ENCODE measurements around the gene B3GNT3. TPM values are rescaled to one million over a fixed set of nuclear protein-coding genes. Genes with fewer than 3 reads are reported as not detected.

Gene B3GNT3
- total and polyA plus RNA-seq, 2 of the 13 experiments (the other 11 are each of a cell fraction or from before 2014, with no cell fraction given) = 0.86 to 4.0 TPM

GRCh38 chr19:17794731-17795494, at the start of gene B3GNT3 (continued):
- TF ChIP-seq, protein P1, sequence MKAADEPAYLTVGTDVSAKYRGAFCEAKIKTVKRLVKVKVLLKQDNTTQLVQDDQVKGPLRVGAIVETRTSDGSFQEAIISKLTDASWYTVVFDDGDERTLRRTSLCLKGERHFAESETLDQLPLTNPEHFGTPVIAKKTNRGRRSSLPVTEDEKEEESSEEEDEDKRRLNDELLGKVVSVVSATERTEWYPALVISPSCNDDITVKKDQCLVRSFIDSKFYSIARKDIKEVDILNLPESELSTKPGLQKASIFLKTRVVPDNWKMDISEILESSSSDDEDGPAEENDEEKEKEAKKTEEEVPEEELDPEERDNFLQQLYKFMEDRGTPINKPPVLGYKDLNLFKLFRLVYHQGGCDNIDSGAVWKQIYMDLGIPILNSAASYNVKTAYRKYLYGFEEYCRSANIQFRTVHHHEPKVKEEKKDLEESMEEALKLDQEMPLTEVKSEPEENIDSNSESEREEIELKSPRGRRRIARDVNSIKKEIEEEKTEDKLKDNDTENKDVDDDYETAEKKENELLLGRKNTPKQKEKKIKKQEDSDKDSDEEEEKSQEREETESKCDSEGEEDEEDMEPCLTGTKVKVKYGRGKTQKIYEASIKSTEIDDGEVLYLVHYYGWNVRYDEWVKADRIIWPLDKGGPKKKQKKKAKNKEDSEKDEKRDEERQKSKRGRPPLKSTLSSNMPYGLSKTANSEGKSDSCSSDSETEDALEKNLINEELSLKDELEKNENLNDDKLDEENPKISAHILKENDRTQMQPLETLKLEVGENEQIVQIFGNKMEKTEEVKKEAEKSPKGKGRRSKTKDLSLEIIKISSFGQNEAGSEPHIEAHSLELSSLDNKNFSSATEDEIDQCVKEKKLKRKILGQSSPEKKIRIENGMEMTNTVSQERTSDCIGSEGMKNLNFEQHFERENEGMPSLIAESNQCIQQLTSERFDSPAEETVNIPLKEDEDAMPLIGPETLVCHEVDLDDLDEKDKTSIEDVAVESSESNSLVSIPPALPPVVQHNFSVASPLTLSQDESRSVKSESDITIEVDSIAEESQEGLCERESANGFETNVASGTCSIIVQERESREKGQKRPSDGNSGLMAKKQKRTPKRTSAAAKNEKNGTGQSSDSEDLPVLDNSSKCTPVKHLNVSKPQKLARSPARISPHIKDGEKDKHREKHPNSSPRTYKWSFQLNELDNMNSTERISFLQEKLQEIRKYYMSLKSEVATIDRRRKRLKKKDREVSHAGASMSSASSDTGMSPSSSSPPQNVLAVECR (CRISPR knock-in tag; IDR thresholded peaks at IDR 0.05; ENCODE audit: borderline replicate concordance) = peak; percentile 24; the same call in 1 of the 2 replicates
- no peak for TF ChIP-seq SNAPC2 (CRISPR knock-in tag; IDR thresholded peaks at IDR 0.05)
- TF ChIP-seq, protein P2, sequence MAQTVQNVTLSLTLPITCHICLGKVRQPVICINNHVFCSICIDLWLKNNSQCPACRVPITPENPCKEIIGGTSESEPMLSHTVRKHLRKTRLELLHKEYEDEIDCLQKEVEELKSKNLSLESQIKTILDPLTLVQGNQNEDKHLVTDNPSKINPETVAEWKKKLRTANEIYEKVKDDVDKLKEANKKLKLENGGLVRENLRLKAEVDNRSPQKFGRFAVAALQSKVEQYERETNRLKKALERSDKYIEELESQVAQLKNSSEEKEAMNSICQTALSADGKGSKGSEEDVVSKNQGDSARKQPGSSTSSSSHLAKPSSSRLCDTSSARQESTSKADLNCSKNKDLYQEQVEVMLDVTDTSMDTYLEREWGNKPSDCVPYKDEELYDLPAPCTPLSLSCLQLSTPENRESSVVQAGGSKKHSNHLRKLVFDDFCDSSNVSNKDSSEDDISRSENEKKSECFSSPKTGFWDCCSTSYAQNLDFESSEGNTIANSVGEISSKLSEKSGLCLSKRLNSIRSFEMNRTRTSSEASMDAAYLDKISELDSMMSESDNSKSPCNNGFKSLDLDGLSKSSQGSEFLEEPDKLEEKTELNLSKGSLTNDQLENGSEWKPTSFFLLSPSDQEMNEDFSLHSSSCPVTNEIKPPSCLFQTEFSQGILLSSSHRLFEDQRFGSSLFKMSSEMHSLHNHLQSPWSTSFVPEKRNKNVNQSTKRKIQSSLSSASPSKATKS (CRISPR knock-in tag; IDR thresholded peaks at IDR 0.05) = no peak
- TF ChIP-seq TOE1 (CRISPR knock-in tag; IDR thresholded peaks at IDR 0.05) = no peak
- TF ChIP-seq ZMYM2 (CRISPR knock-in tag; IDR thresholded peaks at IDR 0.05) = peak; percentile 89; the same call in 1 of the 2 replicates
- peak; percentile 21 for TF ChIP-seq RBM39 (IDR thresholded peaks at IDR 0.05; ENCODE audit: low read depth, low read length, poor library complexity, severe bottlenecking)
- 0 out of 2 replicates have a peak, but pooled peaks have one; percentile 19 for TF ChIP-seq THAP11 (CRISPR knock-in tag; IDR thresholded peaks at IDR 0.05)
- no peak for TF ChIP-seq FIP1L1 (IDR thresholded peaks at IDR 0.05; ENCODE audit: borderline replicate concordance, insufficient read depth, low read depth, low read length)
- peak; percentile 51; the same call in 1 of the 2 replicates for TF ChIP-seq HDAC1 (CRISPR knock-in tag; IDR thresholded peaks at IDR 0.05)
- no peak for TF ChIP-seq SAFB2 (CRISPR knock-in tag; IDR thresholded peaks at IDR 0.05; ENCODE audit: borderline replicate concordance, low read depth)
- TF ChIP-seq ZNF382 (CRISPR knock-in tag; IDR thresholded peaks at IDR 0.05; ENCODE audit: borderline replicate concordance) = no peak
- 0 out of 2 replicates have a peak, but pooled peaks have one; percentile 29 for TF ChIP-seq MAZ (IDR thresholded peaks at IDR 0.05; ENCODE audit: borderline replicate concordance, low read depth, low read length)
- TF ChIP-seq MAZ (CRISPR knock-in tag; IDR thresholded peaks at IDR 0.05; ENCODE audit: low read depth) = no peak
- TF ChIP-seq KLF6 (CRISPR knock-in tag; IDR thresholded peaks at IDR 0.05) = no peak
- TF ChIP-seq ZFX (CRISPR knock-in tag; IDR thresholded peaks at IDR 0.05; ENCODE audit: low read depth) = peak; percentile 35; the same call in 1 of the 2 replicates
- no peak for TF ChIP-seq NKX3-1 (CRISPR knock-in tag; IDR thresholded peaks at IDR 0.05)
- TF ChIP-seq, protein P3, sequence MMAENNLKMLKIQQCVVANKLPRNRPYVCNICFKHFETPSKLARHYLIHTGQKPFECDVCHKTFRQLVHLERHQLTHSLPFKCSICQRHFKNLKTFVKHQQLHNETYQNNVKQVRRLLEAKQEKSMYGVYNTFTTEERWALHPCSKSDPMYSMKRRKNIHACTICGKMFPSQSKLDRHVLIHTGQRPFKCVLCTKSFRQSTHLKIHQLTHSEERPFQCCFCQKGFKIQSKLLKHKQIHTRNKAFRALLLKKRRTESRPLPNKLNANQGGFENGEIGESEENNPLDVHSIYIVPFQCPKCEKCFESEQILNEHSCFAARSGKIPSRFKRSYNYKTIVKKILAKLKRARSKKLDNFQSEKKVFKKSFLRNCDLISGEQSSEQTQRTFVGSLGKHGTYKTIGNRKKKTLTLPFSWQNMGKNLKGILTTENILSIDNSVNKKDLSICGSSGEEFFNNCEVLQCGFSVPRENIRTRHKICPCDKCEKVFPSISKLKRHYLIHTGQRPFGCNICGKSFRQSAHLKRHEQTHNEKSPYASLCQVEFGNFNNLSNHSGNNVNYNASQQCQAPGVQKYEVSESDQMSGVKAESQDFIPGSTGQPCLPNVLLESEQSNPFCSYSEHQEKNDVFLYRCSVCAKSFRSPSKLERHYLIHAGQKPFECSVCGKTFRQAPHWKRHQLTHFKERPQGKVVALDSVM (CRISPR knock-in tag; IDR thresholded peaks at IDR 0.05) = peak; percentile 95
- TF ChIP-seq MTF2 (CRISPR knock-in tag; IDR thresholded peaks at IDR 0.05; ENCODE audit: borderline replicate concordance) = no peak
- TF ChIP-seq ATF4 (CRISPR knock-in tag; IDR thresholded peaks at IDR 0.05) = peak in 1 of 2 experiments; percentile 40; a peak in 1 of 4 replicates

Data from HepG2 (cell line).